ENCODE results near the gene DLG1.

- TF ChIP-seq EP300 (IDR thresholded peaks at IDR 0.05): no peak
- TF ChIP-seq POLR2AphosphoS5 (IDR thresholded peaks at IDR 0.05): no peak
- no peak for TF ChIP-seq CTCF (IDR thresholded peaks at IDR 0.05)
- TF ChIP-seq POLR2A (IDR thresholded peaks at IDR 0.05): no peak
Measured at GRCh38 chr3:197173620-197174019, 124.8 kb downstream of the DLG1 start.
